ENCODE measurements around the gene HOXA1. TPM values are rescaled to one million over a fixed set of nuclear protein-coding genes. Genes with fewer than 3 reads are reported as not detected.
A peak's percentile ranks its signal among the peaks of the same experiment; 100 is the strongest.

HOXA1 gene
- total and polyA plus RNA-seq, 2 of the 4 experiments (the other 2 are of a cell fraction) = 0.54 to 1.8 TPM

- H2AFZ ChIP-seq (replicated peaks; ENCODE audit: low read length, poor library complexity) = peak overlapping the region; percentile 36
- no peak for DNase-seq
- peaks cover 12% of the 10 kb centered on the region for H3K9me1 ChIP-seq (ENCODE audit: insufficient read depth, low read length)
- H2BK20ac ChIP-seq (ENCODE audit: low read depth, low read length) = peak overlapping the region; percentile 24; the same call in 1 of the 2 replicates
- H2BK120ac ChIP-seq (ENCODE audit: low read depth, low read length) = peak overlapping the region; percentile 58
- H2AK5ac ChIP-seq (ENCODE audit: low read depth, low read length) = no peak overlapping the region
- H4K91ac ChIP-seq (ENCODE audit: insufficient read depth, low read depth, low read length) = peak overlapping the region; percentile 74
- peak overlapping the region; percentile 75; the same call in 1 of the 2 replicates for H3K56ac ChIP-seq (ENCODE audit: extremely low read depth, insufficient read depth, low read length)
- dilution Hi-C loops (cut with HindIII; ENCODE audit: low sequenced_read_pairs, unreplicated experiment) = no loop called here
- TF ChIP-seq CEBPB (IDR thresholded peaks at IDR 0.05; ENCODE audit: low read depth, low read length) = no peak
- no peak for TF ChIP-seq CTCF (conservative IDR thresholded peaks at IDR 0.05; ENCODE audit: low read depth, low read length)
- TF ChIP-seq RAD21 (IDR thresholded peaks at IDR 0.05; ENCODE audit: low read length) = no peak
- no peak for TF ChIP-seq NFE2L2 (IDR thresholded peaks at IDR 0.05; ENCODE audit: low read depth, low read length)
- no peak for TF ChIP-seq USF2 (IDR thresholded peaks at IDR 0.05; ENCODE audit: low read depth, low read length)
- no peak for TF ChIP-seq SMC3 (IDR thresholded peaks at IDR 0.05; ENCODE audit: low read depth, low read length)
- TF ChIP-seq MXI1 (IDR thresholded peaks at IDR 0.05; ENCODE audit: borderline replicate concordance, low read depth, low read length) = no peak
- TF ChIP-seq RCOR1 (IDR thresholded peaks at IDR 0.05; ENCODE audit: insufficient replicate concordance, low read length) = no peak
- TF ChIP-seq ELK1 (IDR thresholded peaks at IDR 0.05; ENCODE audit: borderline replicate concordance, low read depth, low read length) = no peak
- no peak for TF ChIP-seq MAFK (IDR thresholded peaks at IDR 0.05; ENCODE audit: low read depth, low read length)
- TF ChIP-seq CHD1 (IDR thresholded peaks at IDR 0.05; ENCODE audit: low read depth, low read length) = no peak; the same call in 1 of the 2 replicates
- TF ChIP-seq BHLHE40 (IDR thresholded peaks at IDR 0.05; ENCODE audit: low read depth, low read length) = no peak
- no peak for TF ChIP-seq FOS (IDR thresholded peaks at IDR 0.05; ENCODE audit: low read depth, low read length)
- H2AK9ac ChIP-seq (replicated peaks; ENCODE audit: low read depth, low read length, poor library complexity) = peak overlapping the region; percentile 56
- intact Hi-C loops (cut with micrococcal nuclease) = loop anchor here (1.0 to 2.0 kb wide), 2 partner anchors 11 to 14 kb away; no protein-coding TSS in a partner anchor
- H3K23ac ChIP-seq (ENCODE audit: low read depth, low read length) = peak overlapping the region; percentile 48
- peaks cover 0 to 39% of the 10 kb centered on the region in 2 experiments; a peak in 2 of 4 replicates for H3K79me1 ChIP-seq (ENCODE audit: low read depth in 1 of 2, low read length in 2 of 2)
- 0 out of 2 replicates have a peak overlapping the region, but pooled peaks have one; percentile 10 for H3K14ac ChIP-seq (replicated peaks; ENCODE audit: low read depth, low read length)
- no peak for ATAC-seq (ENCODE audit: low read depth)
- ChIA-PET CTCF (interaction anchor here (0.9 to 1.2 kb wide), 4 partner anchors 9 to 442 kb away, joined by 3 to 4 read pairs (median 3); no protein-coding TSS in a partner anchor), POLR2A (ENCODE audit: unreplicated experiment) (interaction anchor here (0.9 kb wide), 1 partner anchor 414 kb away, joined by 3 read pairs; no protein-coding TSS in a partner anchor)
- peak overlapping the region; percentile 96 for H3K9ac ChIP-seq (ENCODE audit: low read depth, low read length)
- peak overlapping the region; percentile 22 to 68; a peak in 2 of 4 replicates for H4K8ac ChIP-seq (ENCODE audit: low read depth in 2 of 2, low read length in 2 of 2)
- H3K4me1 ChIP-seq (ENCODE audit: control insufficient read depth, insufficient read depth, low read length) = peaks cover 23% of the 10 kb centered on the region
- peaks cover 10% of the 10 kb centered on the region; the same call in 1 of the 2 replicates for H3K36me3 ChIP-seq (ENCODE audit: control insufficient read depth, insufficient read depth, low read length)
- H4K5ac ChIP-seq (ENCODE audit: low read depth, low read length) = peak overlapping the region; percentile 20; the same call in 1 of the 2 replicates
- peak overlapping the region; percentile 81 for H2BK5ac ChIP-seq (ENCODE audit: low read depth, low read length, poor library complexity, severe bottlenecking)
- H3K9me3 ChIP-seq (ENCODE audit: control insufficient read depth, insufficient read depth, low read length) = no peaks in the 10 kb centered on the region
- no peaks in the 10 kb centered on the region for H3K27me3 ChIP-seq (ENCODE audit: control insufficient read depth, insufficient read depth, low read length)
- peaks cover 14% of the 10 kb centered on the region for H4K20me1 ChIP-seq (ENCODE audit: insufficient read depth, low read length)
- H3K4ac ChIP-seq (ENCODE audit: low read depth, low read length) = peak overlapping the region; percentile 63
- H3K18ac ChIP-seq (ENCODE audit: low read depth, low read length) = peak overlapping the region; percentile 32; the same call in 1 of the 2 replicates
- H3K4me3 ChIP-seq (ENCODE audit: insufficient read depth, low read depth, low read length) = peak overlapping the region; percentile 71
- BruUV-seq (replicated peaks) = no TSS peak
- H3K4me2 ChIP-seq (ENCODE audit: low read depth, low read length) = peak overlapping the region; percentile 78
- 0 out of 3 replicates have a peak overlapping the region, but pooled peaks have one; percentile 26 for H2BK15ac ChIP-seq (ENCODE audit: low read depth, low read length)
- peak overlapping the region; percentile 89 for H3K27ac ChIP-seq (ENCODE audit: insufficient read depth, low read length)
- in situ Hi-C loops (cut with MboI; ENCODE audit: low sequenced_read_pairs) = no loop called here
- no CpG with 5 or more reads among the region's 6 CpGs for WGBS, 2 experiments (ENCODE audit: extremely low coverage in 2 of 2, insufficient read length in 1 of 2)
These were observed 19.1 kb upstream of the HOXA1 start for GRCh38 chr7:27114881-27115220.

Measured in IMR-90 (cell line).